T-helper 1 cell treated with Interleukin-12 subunit alpha and Interleukin-12 subunit beta and Interleukin-4 antibody, amounts not matched to agents 30 ng/mL and 1 ng/mL, for 36 hours (primary cell): Measurements from ENCODE around the gene DPP10. TPM values are rescaled to one million over a fixed set of nuclear protein-coding genes. Genes with fewer than 3 reads are reported as not detected.
"Not testable (repeated sequence)": the region's sequence is repeated elsewhere in the genome, so short reads cannot be mapped to it uniquely, and the experiment has no call there.

ENCODE experiments used
- intact Hi-C: fragments of 100-400 bp; cut with micrococcal nuclease; formaldehyde crosslinking; loops from one replicate; pipeline ENCODE4 v1.15.1; 2024
- total RNA-seq: library from RNA; stranded (reverse); gene quantifications from 2 replicates; pipeline ENCODE4 v1.2.3, GENCODE V29; 2022

DPP10 gene
- total RNA-seq, 1 donor from 2014 or later = not detected

- intact Hi-C loops = no loop called here
Measured at GRCh38 chr2:114709936-114710850, 267.8 kb downstream of the DPP10 start.

GRCh38 chr2:114714313-114714712 is 271.9 kb downstream of the DPP10 start:
- intact Hi-C loops = no loop called here

DNA sequence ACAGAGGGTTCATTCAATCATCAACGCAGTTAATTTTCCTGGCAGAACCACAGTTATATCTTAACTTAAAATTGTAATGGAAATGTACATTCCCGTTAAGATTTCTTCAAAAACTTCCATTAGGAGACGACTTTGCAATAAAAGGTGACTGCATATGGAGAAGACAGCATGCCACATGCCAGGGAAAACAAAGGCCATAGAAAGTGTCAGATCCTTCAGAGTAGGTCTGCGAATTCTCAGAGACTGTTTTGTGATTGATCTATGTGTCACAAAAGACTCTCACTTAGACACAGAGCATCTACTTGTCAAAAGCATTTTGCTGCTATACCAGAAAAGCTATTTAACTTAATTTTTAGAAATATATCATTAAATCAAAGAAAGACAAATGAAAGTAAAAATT is 274.6 kb downstream of the DPP10 start:
- intact Hi-C loops = no loop called here

DNA sequence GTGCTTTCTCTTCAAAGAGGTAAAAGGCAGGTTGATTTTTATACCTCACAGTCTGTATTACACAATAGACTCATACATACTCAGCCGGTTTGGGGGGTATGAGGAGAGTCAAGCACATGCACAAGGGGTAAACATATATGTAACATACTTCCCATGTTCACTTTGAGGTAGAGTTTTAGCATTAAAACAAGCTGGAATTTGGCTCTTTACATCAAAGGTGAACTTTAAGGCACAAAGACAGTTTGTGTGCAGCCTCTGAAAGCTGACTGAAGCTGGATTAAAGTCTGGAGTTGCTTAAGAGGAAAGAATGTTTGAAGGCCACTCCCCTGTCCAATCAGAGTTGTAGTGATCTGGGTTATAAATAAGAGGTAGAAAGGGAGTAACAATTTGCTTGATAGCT is 282.0 kb downstream of the DPP10 start:
- intact Hi-C loops = no loop called here

DNA sequence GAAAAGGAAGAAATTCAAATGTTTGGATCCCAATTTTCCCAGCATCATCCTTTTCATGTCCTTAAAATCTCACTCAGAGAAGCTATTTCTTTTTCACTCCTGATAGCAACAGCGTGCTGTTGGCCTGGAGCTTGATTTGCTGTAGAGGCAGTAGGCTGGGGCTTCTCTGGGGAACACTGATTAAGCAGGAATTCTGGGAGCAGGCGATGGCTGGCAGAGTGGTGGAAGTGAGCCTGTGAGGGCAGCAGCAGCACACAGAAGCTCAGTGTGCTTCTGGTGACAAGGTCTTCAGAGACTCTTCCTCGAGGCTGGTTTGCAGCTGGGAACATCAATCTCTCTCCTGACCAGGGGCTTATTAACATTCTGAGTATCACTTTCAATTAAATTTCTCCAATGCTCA is 284.6 kb downstream of the DPP10 start:
- intact Hi-C loops = no loop called here

- intact Hi-C loops = no loop called here
Measured at GRCh38 chr2:114728372-114728771, 285.9 kb downstream of the DPP10 start.

DNA sequence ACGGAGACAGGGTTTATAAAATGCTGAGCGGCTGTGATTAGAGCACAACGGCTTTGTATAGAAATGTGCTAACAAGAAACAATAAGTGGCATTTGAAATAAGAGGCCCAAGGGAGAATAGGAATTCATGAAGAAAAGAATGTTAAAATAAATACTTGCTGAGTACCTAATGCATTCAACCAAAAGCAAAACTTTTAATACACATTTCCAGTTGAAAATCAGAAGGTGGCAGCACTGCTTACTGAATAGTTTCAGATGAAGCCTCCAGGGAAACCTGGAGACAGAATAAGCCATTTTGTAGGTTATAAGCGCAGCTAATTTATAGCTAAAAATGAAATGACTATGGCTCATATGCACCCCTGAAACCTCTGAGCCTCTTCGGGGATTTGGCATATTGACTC is 286.6 kb downstream of the DPP10 start:
- intact Hi-C loops = no loop called here

- intact Hi-C loops = no loop called here
Measured at GRCh38 chr2:114735126-114735525, 292.7 kb downstream of the DPP10 start.

GRCh38 chr2:114742245-114742644 is 299.8 kb downstream of the DPP10 start:
- intact Hi-C loops = no loop called here

GRCh38 chr2:114745700-114746099 is 303.3 kb downstream of the DPP10 start:
- intact Hi-C loops = no loop called here

- intact Hi-C loops = not testable (repeated sequence)
Measured at GRCh38 chr2:114748175-114748574, 305.7 kb downstream of the DPP10 start.

DNA sequence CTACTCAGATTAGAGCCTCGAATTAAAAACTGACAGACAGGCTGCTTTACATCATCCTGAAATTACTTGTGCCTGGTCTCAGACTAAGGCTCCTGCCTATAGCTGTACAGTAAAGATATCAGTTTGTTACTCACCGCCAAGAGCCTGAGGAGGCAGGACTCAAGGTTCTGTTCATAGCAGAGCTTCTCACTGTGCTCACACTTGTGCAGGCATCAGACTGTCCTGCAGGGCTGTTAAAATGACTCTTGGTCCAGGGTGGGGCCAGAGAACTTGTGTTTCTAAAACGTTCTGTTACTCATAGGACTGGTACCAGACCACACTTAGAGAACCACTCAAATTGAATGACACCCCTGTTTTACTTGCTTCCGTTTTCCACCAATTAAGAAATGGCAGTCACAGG is 310.0 kb downstream of the DPP10 start:
- intact Hi-C loops = no loop called here

GRCh38 chr2:114753145-114753544 is 310.7 kb downstream of the DPP10 start:
- intact Hi-C loops = no loop called here

- intact Hi-C loops = no loop called here
Measured at GRCh38 chr2:114754907-114755563, 312.6 kb downstream of the DPP10 start.

- intact Hi-C loops = no loop called here
Measured at GRCh38 chr2:114762376-114762775, 319.9 kb downstream of the DPP10 start.

GRCh38 chr2:114762986-114763385 is 320.5 kb downstream of the DPP10 start:
- intact Hi-C loops = no loop called here

DNA sequence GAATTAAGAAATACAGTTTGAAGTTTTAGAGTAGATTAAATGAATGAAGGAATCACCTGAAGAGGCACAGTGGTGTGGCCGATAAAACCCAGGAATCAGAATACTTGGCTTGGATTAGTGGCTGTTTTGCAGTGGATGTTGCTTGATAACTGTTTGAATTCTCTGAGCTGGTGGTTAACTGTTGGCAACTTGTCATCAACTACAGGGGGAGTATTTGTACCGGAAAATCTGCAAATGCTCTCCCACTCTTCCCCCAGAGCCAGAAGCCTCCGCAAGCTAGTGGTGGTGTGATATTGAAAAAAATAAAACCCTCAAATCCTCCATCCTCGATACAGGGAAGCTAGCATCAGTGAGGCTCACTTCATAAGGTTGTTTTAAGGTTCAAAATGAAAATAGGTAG is 326.7 kb downstream of the DPP10 start:
- intact Hi-C loops = no loop called here

DNA sequence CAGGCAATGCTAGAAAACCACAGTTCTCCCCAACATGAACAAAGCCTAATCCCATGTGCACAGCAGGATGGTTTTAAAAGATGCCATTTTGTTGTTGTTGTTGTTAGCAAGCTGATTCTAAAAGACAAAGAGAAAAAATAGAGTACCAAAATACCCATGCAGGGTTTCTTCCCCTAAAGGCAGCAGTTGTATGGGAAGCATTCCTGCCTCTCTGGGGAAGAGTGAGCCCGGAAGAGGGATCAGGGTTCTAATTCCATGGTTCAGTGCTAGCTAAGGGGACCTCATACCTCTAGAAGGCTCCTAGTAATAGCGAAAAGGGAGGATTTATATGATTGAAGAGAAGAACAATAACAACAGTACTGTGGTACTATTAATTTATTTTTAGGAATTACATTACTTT is 327.6 kb downstream of the DPP10 start:
- intact Hi-C loops = no loop called here

GRCh38 chr2:114784046-114784445 is 341.6 kb downstream of the DPP10 start:
- intact Hi-C loops = no loop called here

DNA sequence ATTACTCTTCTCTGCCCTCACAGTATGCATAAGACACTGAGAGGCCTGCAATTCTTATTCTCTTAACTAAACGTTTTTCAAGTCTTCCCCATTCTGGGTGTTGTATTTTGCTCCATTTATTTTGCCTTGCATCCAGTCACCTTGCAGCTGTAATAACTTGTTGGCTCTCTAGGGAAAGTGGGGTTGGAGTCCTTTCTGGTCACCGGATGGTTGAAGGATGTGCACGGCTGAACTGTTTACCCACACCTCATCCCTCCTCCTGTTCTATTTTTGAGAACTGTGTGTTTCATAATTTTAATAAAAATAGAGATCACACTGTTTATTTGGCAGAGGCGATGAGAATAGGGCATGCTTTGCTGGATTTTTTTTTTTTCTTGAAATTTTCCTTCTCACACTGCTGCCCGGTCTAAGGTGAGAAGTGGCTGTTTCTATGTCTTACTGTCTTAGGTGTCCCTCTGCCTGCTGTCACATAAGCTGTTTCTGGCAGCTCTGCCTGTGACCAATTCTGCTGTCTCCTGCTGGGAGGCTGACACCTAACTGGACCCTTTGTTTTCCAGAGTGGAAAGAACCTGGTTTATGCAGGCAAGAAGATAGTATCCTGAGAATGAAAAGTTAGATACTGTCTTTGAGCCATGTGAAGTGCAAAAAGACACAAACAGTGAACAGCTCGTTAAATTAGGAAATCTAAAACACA is 342.6 kb downstream of the DPP10 start:
- intact Hi-C loops = no loop called here

GRCh38 chr2:114786901-114787300 is 344.5 kb downstream of the DPP10 start:
- intact Hi-C loops = no loop called here

- intact Hi-C loops = no loop called here
Measured at GRCh38 chr2:114787486-114787885, 345.0 kb downstream of the DPP10 start.
